Suprapubic skin (tissue), 3 donors: ENCODE results near the gene NKD2.

Source experiments
- POLR2A ChIP-seq, 2 donors: fragments of 450-650 bp; IDR thresholded peaks; one replicate each; pipeline ENCODE4 v1.6.1; 2017; ENCODE audit warnings: antibody characterized with exemption in 2 of 2, mild to moderate bottlenecking in 2 of 2, moderate library complexity in 2 of 2
- TF ChIP-seq, protein P1 (sequence below), 2 donors: fragments of 200-600 bp in 1 of 2; fragments of 450-650 bp in 1 of 2; sonication (generic) in 1 of 2; IDR thresholded peaks; one replicate each; pipeline ENCODE4 v1.5.1; 2016 to 2019; ENCODE audit warnings: antibody characterized with exemption in 2 of 2, mild to moderate bottlenecking in 1 of 2, moderate library complexity in 1 of 2

- no peak for TF ChIP-seq POLR2A (IDR thresholded peaks at IDR 0.05)
- TF ChIP-seq, protein P1, sequence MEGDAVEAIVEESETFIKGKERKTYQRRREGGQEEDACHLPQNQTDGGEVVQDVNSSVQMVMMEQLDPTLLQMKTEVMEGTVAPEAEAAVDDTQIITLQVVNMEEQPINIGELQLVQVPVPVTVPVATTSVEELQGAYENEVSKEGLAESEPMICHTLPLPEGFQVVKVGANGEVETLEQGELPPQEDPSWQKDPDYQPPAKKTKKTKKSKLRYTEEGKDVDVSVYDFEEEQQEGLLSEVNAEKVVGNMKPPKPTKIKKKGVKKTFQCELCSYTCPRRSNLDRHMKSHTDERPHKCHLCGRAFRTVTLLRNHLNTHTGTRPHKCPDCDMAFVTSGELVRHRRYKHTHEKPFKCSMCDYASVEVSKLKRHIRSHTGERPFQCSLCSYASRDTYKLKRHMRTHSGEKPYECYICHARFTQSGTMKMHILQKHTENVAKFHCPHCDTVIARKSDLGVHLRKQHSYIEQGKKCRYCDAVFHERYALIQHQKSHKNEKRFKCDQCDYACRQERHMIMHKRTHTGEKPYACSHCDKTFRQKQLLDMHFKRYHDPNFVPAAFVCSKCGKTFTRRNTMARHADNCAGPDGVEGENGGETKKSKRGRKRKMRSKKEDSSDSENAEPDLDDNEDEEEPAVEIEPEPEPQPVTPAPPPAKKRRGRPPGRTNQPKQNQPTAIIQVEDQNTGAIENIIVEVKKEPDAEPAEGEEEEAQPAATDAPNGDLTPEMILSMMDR (IDR thresholded peaks at IDR 0.05), result no peak
Measured at GRCh38 chr5:1083823-1084605, 75.4 kb downstream of the NKD2 start.
